HG03521 (cell line): ENCODE results near the gene OR5W2.
"Not testable (repeated sequence)": the region's sequence is repeated elsewhere in the genome, so short reads cannot be mapped to it uniquely, and the experiment has no call there.

Experiments
- ATAC-seq: cut with Tn5 transposase; IDR thresholded peaks from one replicate; pipeline ENCODE4 v1.9.1; 2021; ENCODE audit warnings: mild to moderate bottlenecking, moderate library complexity; ENCODE audit not compliant: unreplicated experiment

The OR5W2 gene

DNA sequence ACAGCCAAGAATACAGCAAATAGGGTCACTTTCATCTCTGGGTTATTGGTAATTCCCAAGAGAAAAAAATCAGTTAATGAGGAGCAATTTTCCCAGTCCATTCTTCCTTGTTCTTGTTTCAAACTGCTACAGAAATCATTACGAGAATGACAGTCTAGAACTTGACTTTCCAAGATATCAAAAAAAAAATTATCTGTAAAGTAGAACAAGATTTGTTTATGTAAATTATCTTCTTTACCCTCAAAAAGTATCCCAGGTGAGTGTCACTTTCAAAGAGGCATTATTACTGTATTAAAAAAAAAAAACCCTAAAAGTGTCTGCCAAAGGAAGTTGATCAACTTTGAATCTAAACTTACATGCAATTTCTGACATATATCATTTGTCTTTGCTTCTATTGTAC, at the start of gene OR5W2:
TSS of gene OR5W2 (minus strand) at position 101 of the 400 bp plus-strand sequence. CDS start at position 101, 0 bp downstream.
- ATAC-seq = no peak

DNA sequence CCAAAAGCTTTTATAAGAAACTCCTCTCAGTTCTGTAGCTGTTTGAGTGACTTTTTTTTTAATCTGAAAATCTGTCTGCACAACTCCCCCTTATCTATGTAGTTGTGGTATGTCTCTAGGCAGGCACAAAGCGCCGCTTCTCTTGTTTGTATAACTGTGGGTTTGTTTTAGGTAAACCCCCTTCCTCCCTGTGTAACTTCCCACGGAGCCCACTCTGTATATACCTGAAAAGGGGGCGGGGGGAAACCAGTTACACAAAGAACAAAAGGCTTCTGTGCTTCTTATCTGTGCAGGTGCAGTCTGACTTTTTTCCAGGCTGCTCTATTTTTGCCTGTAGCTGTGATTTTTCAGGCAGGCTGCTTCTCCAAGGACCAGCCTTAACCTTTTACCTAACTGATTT, 42.1 kb upstream of the OR5W2 start:
- ATAC-seq = no peak

GRCh38 chr11:55949330-55949729, 34.9 kb upstream of the OR5W2 start:
- ATAC-seq = no peak

DNA sequence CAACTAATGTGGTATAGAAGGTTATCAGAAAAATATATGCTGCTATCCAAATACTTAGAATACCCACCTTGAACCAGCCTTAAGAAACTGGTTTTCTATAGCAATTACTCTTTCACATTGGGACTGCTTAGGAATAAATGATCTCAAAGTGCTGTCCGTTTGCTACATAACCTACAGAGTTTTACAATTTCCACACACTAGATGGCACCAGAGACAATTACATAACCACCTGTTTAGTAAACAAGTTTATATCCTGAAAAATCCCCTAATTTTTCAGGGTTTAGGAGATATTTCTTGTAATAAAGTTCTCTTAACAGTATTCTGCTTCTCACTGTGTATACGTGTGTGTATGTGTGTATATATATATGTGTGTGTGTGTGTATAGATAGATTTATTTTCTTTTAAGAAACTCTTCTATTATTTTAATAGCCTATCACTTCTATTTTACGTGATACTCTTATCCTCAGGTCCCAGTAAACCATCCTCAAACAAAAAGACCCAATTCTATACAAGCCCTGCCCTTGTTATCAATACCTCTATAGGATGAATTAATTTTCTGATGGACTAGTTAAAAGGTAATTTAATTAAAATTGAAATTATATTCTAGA, 28.5 kb upstream of the OR5W2 start:
- no peak for ATAC-seq

- ATAC-seq = no peak
These were observed 21.9 kb upstream of the OR5W2 start, which contains the start of gene OR5I1 for GRCh38 chr11:55936300-55936699. TSS of gene OR5I1 (minus strand) at chr11:55936400. CDS start at chr11:55936400, 0 bp downstream.

DNA sequence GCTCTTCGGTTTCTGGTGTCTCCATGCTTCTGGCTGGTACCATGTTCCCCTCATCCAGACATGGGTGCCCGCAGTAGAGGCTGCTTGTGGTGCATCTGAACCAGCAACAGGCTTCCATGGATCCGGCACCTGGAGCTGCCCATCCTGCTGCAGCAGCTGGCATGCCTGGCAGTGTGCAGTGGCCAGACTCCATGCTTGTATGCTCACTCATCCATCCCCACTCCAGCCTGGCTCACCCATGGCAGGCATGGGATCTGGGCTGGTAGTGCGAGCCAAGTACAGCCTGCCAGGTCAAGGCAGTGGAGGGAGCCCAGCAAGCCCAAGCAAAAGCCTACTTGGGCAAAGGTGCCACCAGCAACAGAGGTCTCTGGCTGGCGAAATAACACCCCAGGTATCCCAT, 6.2 kb upstream of the OR5W2 start:
- ATAC-seq = no peak

GRCh38 chr11:55902308-55902707, 12.1 kb downstream of the OR5W2 start:
- no peak for ATAC-seq

- no peak for ATAC-seq
These were observed 19.2 kb downstream of the OR5W2 start for GRCh38 chr11:55895216-55895615.

GRCh38 chr11:55885481-55885880, 28.9 kb downstream of the OR5W2 start:
- not testable (repeated sequence) for ATAC-seq

DNA sequence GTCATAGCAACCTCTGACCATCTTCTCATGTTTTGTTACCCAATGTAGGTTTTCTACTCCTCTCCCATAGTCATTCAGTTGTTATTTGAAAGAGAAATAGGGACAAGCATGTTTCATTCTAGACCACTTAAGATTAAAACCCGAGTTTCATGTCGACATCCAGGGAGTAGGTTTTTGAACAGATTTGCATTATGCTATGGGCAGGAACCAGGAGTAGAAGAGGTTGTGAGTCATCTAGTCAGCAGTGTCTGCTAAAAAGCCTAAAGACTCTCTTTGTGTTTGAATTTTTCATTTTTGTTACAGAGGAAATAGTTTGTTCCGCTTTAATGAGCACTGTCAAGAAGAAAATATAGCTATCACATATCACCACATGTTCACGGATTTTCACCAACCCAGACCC, 29.4 kb downstream of the OR5W2 start:
- ATAC-seq = not testable (repeated sequence)

GRCh38 chr11:55882997-55883396, 31.4 kb downstream of the OR5W2 start, which contains the start of gene TRIM51:
TSS of gene TRIM51 (plus strand) at chr11:55883297. CDS start at chr11:55885429, 2,132 bp downstream.
- not testable (repeated sequence) for ATAC-seq

DNA sequence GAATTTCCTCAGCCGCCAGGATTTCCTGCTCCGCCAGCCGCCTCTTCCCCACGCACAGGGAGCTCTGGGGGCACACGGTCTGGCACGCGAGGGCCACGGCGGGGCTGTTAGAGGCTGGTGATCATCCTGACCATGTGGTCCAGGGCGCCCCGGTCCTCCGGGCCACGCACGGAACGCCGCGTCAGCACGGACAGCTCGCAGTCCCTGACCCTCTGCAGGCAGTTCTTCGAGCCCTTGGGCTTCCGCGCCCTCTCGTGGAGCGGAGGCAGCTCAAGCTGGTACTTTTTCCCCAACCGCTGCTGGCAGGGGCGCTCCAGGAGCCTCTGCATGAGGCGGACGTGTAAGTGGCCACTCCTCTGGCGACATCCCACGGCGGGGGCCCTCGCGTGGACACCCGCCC, 41.2 kb downstream of the OR5W2 start:
- ATAC-seq = not testable (repeated sequence)

- not testable (repeated sequence) for ATAC-seq
These were observed 41.7 kb downstream of the OR5W2 start for GRCh38 chr11:55872731-55873130.

DNA sequence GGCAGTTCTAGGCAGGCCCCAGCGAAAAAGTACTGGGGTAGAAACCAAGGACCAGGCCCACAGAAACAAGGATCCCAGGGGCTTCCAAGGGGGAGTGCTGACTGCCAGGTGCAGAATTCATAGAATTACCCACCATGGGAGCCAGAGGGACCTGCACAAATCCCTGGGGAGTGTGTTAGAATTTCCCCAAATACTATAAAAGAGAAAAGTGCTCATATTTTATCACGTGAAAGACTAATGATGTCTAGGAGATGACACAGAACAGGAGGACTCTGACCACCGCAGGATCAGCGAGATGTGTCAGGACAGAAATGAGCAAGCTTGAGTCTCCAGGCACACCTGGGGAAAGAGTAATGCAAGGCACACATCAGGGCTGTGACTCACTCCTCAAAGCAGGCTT, 47.0 kb downstream of the OR5W2 start:
- not testable (repeated sequence) for ATAC-seq
